ENCODE measurements around the gene ALG10B.

- no peak for TF ChIP-seq CTCF (IDR thresholded peaks at IDR 0.05)
- no peak for TF ChIP-seq POLR2A (IDR thresholded peaks at IDR 0.05)
These were observed 50.9 kb downstream of the ALG10B start for GRCh38 chr12:38367506-38367905.
